K562 (cell line): ENCODE results near the gene TNFRSF19. TPM values are rescaled to one million over a fixed set of nuclear protein-coding genes. Genes with fewer than 3 reads are reported as not detected.

ENCODE experiments used
- ATAC-seq: fragments of 200-7000 bp; cut with Tn5 transposase; 3 replicates; pipeline ENCODE4 v1.9.1; 2020; ENCODE audit warnings: moderate library complexity
- BruUV-seq: library from RNA; stranded (reverse); fragments of 400-500 nt; replicated peaks from 2 replicates; lab custom pipeline; 2021; lab: Mats Ljungman, UMichigan
- CTCF ChIA-PET: fragments of 300-600 bp; formaldehyde crosslinking; extraction: SDS; loops from one replicate; lab custom pipeline; 2021; ENCODE audit warnings: low intra/inter-chr PET ratio; lab: Yijun Ruan, JAX
- POLR2A ChIA-PET: fragments of 300-600, 350-650 bp; sonication (Branson Sonifier 250); formaldehyde crosslinking; extraction: SDS; loops from one replicate; lab custom pipeline; 2021; ENCODE audit warnings: antibody characterized with exemption, inconsistent platforms; lab: Yijun Ruan, JAX
- DNase-seq, 4 experiments: peaks; one replicate each; pipeline versions ENCODE4 v3.0.0 to v3.0.0-alpha.2; 2011 to 2018; ENCODE audit warnings: low spot score in 3 of 4, mixed read lengths in 3 of 4; ENCODE audit errors: extremely low read depth in 1 of 4
- FAIRE-seq: peaks from 2 replicates; lab custom pipeline; 2011; peaks lifted over from hg19 to GRCh38; lab: Jason Lieb, UNC
- H2AFZ ChIP-seq: 2 replicates; pipeline ENCODE4 v1.6.0; 2011; ENCODE audit warnings: low read depth, low read length, control low read depth, inconsistent platforms
- H3K27ac ChIP-seq: fragments of 200-600 bp; 3 replicates; pipeline ENCODE4 v1.8.0; 2011; ENCODE audit warnings: low read depth, mild to moderate bottlenecking, control low read depth, inconsistent platforms, low read length, moderate library complexity, mixed read lengths; ENCODE audit errors: extremely low read depth
- H3K27me3 ChIP-seq, 2 experiments: fragments of 300-600 bp in 1 of 2; 2 replicates in 1 of 2; 3 replicates in 1 of 2; pipeline versions ENCODE4 v1.6.0 to v1.8.0; 2011; ENCODE audit warnings: inconsistent platforms in 2 of 2, low read length in 2 of 2, mild to moderate bottlenecking in 1 of 2, mixed read lengths in 1 of 2, moderate library complexity in 1 of 2; ENCODE audit not compliant: control insufficient read depth in 2 of 2, insufficient read depth in 2 of 2
- H3K36me3 ChIP-seq: fragments of 300-600 bp; 3 replicates; pipeline ENCODE4 v1.8.0; 2011; ENCODE audit warnings: mild to moderate bottlenecking, low read length, inconsistent platforms; ENCODE audit not compliant: control insufficient read depth, insufficient read depth
- H3K4me1 ChIP-seq, 2 experiments: fragments of 200-600 bp in 1 of 2; replicated peaks in 1 of 2; 2 replicates in 1 of 2; 3 replicates in 1 of 2; pipeline versions ENCODE4 v1.5.1 to v1.8.0; 2011; ENCODE audit warnings: inconsistent platforms in 2 of 2, low read length in 2 of 2, mild to moderate bottlenecking in 1 of 2, mixed read lengths in 1 of 2, moderate library complexity in 1 of 2; ENCODE audit not compliant: control insufficient read depth in 2 of 2, insufficient read depth in 2 of 2
- H3K4me2 ChIP-seq: 2 replicates; pipeline ENCODE4 v1.6.1; 2011; ENCODE audit warnings: low read length, control low read depth, inconsistent platforms, mixed read lengths; ENCODE audit not compliant: insufficient read depth
- H3K4me3 ChIP-seq: fragments of 200-600 bp; sonication (generic), shearing (Covaris generic); 2 replicates; pipeline ENCODE4 v1.5.1; 2016; ENCODE audit warnings: control low read depth, inconsistent platforms
- H3K79me2 ChIP-seq: fragments of 200-600 bp; 3 replicates; pipeline ENCODE4 v1.8.0; 2011; ENCODE audit warnings: low read length, inconsistent platforms; ENCODE audit not compliant: control insufficient read depth, insufficient read depth
- H3K9ac ChIP-seq, 2 experiments: 2 replicates each; pipeline versions ENCODE4 v1.6.0 to v1.6.1; 2011; ENCODE audit warnings: low read depth in 2 of 2, low read length in 2 of 2, control low read depth in 1 of 2, inconsistent platforms in 1 of 2, mild to moderate bottlenecking in 1 of 2, mixed read lengths in 1 of 2; ENCODE audit not compliant: insufficient read depth in 1 of 2
- H3K9me1 ChIP-seq: one replicate; pipeline ENCODE4 v1.6.0; 2011; ENCODE audit warnings: inconsistent platforms, mild to moderate bottlenecking, low read length, moderate library complexity; ENCODE audit not compliant: control insufficient read depth, insufficient read depth
- H3K9me3 ChIP-seq: replicated peaks from 2 replicates; pipeline ENCODE4 v1.5.1; 2011; ENCODE audit warnings: low read depth, low read length, inconsistent platforms; ENCODE audit not compliant: control insufficient read depth, insufficient read depth
- H4K20me1 ChIP-seq: replicated peaks from 2 replicates; pipeline ENCODE4 v1.6.1; 2011; ENCODE audit warnings: low read length, inconsistent platforms, mixed read lengths; ENCODE audit not compliant: control insufficient read depth, insufficient read depth
- CSDE1 ChIP-seq, 2 experiments: fragments of 450-650 bp; IDR thresholded peaks; 2 replicates each; pipeline ENCODE4 v1.6.1; 2016; ENCODE audit warnings: mild to moderate bottlenecking in 1 of 2
- ILK ChIP-seq: fragments of 450-650 bp; IDR thresholded peaks from 2 replicates; pipeline ENCODE4 v1.6.1; 2016; ENCODE audit warnings: missing genetic modification characterization, low read depth, mild to moderate bottlenecking, missing compliant biosample characterization, moderate library complexity, borderline replicate concordance
- TAF9B ChIP-seq: fragments of 450-650 bp; IDR thresholded peaks from 2 replicates; pipeline ENCODE4 v1.6.1; 2018; ENCODE audit warnings: mild to moderate bottlenecking; ENCODE audit not compliant: partially characterized antibody
- ZC3H11A ChIP-seq: IDR thresholded peaks from 2 replicates; pipeline ENCODE4 v1.6.1; 2012; ENCODE audit warnings: low read depth, low read length, improper control_type of control experiment
- ZNF696 ChIP-seq: fragments of 250-450 bp; sonication (Bioruptor Pico); conservative IDR thresholded peaks from 2 replicates; pipeline ENCODE4 v1.4.0; 2020; ENCODE audit warnings: mild to moderate bottlenecking, moderate library complexity
- ZNF79 ChIP-seq: fragments of 250-450 bp; sonication (Bioruptor Pico); IDR thresholded peaks from 2 replicates; pipeline ENCODE4 v1.4.0; 2020; ENCODE audit warnings: low read depth, mild to moderate bottlenecking, moderate library complexity
- WGBS: fragments of 100-300 bp; shearing (Covaris generic); methylation state at CpG from one replicate; pipeline ENCODE4 v1.1.6; 2016; ENCODE audit warnings: low coverage, mixed read lengths; ENCODE audit not compliant: insufficient coverage; ENCODE audit errors: missing lambda C conversion rate; 5-methylcytosine and 5-hydroxymethylcytosine counted together
- in situ Hi-C: fragments of 300-500 bp; cut with MboI; formaldehyde crosslinking; loops from 4 replicates; pipeline ENCODE4 v1.15.0; 2018; ENCODE audit warnings: inconsistent platforms, mixed read lengths
- intact Hi-C: fragments of 100-400 bp; cut with micrococcal nuclease; formaldehyde crosslinking; loops from 2 replicates; pipeline ENCODE4 v1.14.2; 2022
- polyA plus RNA-seq, 8 experiments: library from polyadenylated mRNA; depleted of rRNA in 4 of 8; stranded (reverse) in 5 of 8; unstranded in 3 of 8; fragments of >200 nt; fragmentation: Nextera tagmentation in 2 of 8; fragmentation: Illumina TruSeq in 1 of 8; extraction: Ambion mirVana in 2 of 8; extraction: Trizol in 1 of 8; gene quantifications; 2 replicates each; pipeline versions ENCODE4 v1.2.1 to v1.2.3, GENCODE V29; 2011 to 2014; ENCODE audit warnings: inconsistent platforms in 1 of 8, missing spikeins in 1 of 8
- total RNA-seq, 7 experiments: library from RNA; depleted of rRNA in 6 of 7; stranded (reverse); fragments of >200 nt in 6 of 7; fragmentation: Illumina TruSeq in 2 of 7; extraction: Trizol in 2 of 7; gene quantifications; 2 replicates each; pipeline versions ENCODE4 v1.2.1 to v1.2.3, GENCODE V29; 2011 to 2021; ENCODE audit warnings: low replicate concordance in 1 of 7

The TNFRSF19 gene
- total and polyA plus RNA-seq, 9 of the 15 experiments (the other 6 are each of a cell fraction or from before 2014, with no cell fraction given): 0.01 to 0.07 TPM; not detected in 7

- Histone ChIP-seq H3K27ac (no peak overlapping the region), H3K27me3 (no peaks in the 10 kb centered on the region; a peak in 2 of 5 replicates), H3K9me3 (no peaks in the 10 kb centered on the region), H3K9ac (no peak overlapping the region), H3K4me3 (no peak overlapping the region), H3K36me3 (no peaks in the 10 kb centered on the region), H3K9me1 (no peaks in the 10 kb centered on the region), H3K79me2 (no peaks in the 10 kb centered on the region), H4K20me1 (no peaks in the 10 kb centered on the region), H3K4me1 (no peaks in the 10 kb centered on the region), H3K4me2 (no peak overlapping the region), H2AFZ (no peak overlapping the region)
- no peak for TF ChIP-seq CSDE1 (IDR thresholded peaks at IDR 0.05)
- no peak for TF ChIP-seq ZC3H11A
- no peak for TF ChIP-seq ILK (tag)
- TF ChIP-seq ZNF79 (CRISPR knock-in tag): no peak
- TF ChIP-seq ZNF696 (CRISPR knock-in tag): no peak
- no peak for TF ChIP-seq TAF9B
- FAIRE-seq (no peak), ATAC-seq (no peak), DNase-seq (no peak)
- WGBS: 0% methylated on average over 3 of the region's 5 CpGs
- intact Hi-C loops: no loop called here
- ChIA-PET CTCF (no interaction called here), POLR2A (interaction anchor here (0.6 to 1.1 kb wide), 2 partner anchors 9 to 10 kb away, joined by 3 read pairs; no protein-coding TSS in a partner anchor)
- BruUV-seq: no TSS peak
- in situ Hi-C loops: no loop called here
Observed at GRCh38 chr13:23628765-23629565, 58.8 kb downstream of the TNFRSF19 start.
